KG1 (cell line): Measurements from ENCODE around the gene FAIM2.
"Not testable (repeated sequence)": the region's sequence is repeated elsewhere in the genome, so short reads cannot be mapped to it uniquely, and the experiment has no call there.

Experiments used
- DNase-seq: peaks from one replicate; lab custom pipeline; 2025; lab: John Stamatoyannopoulos, UW

The FAIM2 gene

GRCh38 chr12:49863946-49864797 lies 39.5 kb downstream of the FAIM2 start:
- DNase-seq, result no peak

DNA sequence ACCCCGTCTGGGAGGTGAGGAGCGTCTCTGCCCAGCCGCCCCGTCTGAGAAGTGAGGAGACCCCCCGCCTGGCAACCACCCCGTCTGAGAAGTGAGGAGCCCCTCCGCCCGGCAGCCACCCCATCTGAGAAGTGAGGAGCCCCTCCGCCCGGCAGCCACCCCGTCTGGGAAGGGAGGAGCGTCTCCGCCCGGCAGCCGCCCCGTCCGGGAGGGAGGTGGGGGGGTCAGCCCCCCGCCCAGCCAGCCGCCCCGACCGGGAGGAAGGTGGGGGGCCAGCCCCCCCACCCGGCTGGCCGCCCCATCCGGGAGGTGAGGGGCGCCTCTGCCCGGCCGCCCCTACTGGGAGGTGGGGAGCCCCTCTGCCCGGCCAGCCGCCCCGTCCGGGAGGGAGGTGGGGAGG lies 42.8 kb downstream of the FAIM2 start:
- DNase-seq, result not testable (repeated sequence)

DNA sequence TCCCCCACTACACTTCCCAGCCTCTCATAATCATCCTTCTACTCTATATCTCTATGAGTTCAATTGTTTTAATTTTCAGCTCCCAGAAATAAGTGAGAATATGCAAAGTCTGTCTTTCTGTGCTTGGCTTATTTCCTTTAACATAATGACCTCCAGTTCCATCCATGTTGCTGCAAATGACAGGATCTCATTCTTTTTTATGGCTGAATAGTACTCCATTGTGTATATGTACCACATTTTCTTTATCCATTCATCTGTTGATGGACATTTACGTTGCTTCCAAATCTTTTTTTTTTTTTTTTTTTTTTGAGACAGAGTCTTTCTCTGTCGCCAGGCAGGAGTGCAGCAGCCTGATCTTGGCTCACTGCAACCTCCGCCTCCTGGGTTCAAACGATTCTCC lies 47.8 kb downstream of the FAIM2 start:
- DNase-seq, result not testable (repeated sequence)

DNA sequence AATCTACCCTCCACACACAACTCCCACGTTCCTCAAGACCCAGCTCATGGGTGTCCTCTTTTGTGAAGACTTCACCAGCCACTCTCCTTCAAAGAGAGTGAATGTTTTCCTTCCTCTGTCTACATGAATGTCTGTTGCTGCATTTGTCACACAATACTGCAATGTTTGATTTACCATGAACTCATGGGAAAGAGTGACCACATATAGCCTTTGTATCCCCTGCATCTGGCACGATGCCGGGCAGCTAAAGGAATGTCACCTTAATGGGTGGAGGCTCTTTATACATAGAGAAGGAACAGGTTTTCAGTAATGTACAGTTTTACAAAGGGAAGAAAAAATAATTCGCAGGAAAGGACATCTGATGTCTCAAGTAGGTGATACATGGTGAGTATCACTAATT lies 48.7 kb downstream of the FAIM2 start:
- DNase-seq, result no peak

DNA sequence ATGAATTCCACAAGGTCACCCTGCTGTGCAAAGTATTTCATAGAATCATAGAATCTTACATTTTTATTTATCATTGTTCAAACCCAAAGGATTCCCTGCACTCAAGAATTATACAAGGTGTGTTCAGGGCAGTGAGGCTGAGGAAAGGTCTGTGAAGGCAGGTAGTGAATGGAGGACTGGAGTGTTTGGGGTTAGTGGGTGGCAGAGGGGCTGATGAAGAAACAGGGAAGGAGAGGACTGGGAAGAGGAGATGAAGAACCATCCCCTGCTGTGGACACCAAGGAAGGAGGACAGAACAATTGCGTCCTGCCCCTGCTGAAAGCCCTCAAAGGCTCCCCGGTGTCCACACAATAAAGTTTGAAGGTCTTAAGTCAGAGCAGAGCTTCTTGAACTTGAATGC lies 50.0 kb downstream of the FAIM2 start:
- no peak for DNase-seq

DNA sequence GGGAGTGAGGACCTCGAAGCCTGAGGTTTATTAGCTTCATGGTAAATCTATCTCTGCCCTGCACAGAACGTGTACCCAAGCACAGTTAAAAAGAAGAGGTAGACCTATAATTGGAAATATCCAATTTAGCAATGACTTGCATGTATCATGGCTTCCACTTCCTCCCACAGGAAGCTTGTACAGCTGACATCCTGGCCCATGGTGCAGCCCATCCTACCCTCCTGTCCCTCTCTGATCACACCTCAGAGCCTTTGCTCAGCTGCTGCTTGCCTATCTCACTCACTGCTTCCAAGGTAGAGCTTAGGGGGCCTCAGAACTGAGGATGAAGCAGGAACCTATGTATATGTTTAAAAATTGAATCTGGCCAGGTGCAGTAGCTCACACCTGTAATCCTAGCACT lies 56.5 kb downstream of the FAIM2 start:
- no peak for DNase-seq

- DNase-seq, result no peak
Measured at GRCh38 chr12:49846032-49846431, 57.7 kb downstream of the FAIM2 start.

GRCh38 chr12:49843876-49844437 lies 59.7 kb downstream of the FAIM2 start:
- no peak for DNase-seq

DNA sequence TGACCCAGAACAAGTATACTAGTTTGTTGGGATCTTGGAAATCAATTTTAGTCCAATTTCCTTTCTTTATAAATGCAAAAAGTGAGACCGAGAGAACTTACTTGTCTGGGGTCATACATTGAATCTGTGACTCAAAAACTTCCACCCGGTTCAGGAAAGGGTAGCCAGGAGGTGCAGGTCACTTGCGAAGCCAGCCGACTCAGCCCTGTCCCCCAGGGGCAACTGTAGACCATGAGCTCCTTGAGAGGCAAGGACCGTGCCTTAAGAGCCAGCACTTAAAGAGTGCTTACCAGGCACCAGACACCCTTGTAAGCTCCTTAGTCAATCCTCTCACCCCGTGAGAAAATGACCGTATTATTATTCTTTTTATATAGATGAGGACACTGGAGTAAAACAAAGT lies 60.3 kb downstream of the FAIM2 start:
- no peak for DNase-seq

DNA sequence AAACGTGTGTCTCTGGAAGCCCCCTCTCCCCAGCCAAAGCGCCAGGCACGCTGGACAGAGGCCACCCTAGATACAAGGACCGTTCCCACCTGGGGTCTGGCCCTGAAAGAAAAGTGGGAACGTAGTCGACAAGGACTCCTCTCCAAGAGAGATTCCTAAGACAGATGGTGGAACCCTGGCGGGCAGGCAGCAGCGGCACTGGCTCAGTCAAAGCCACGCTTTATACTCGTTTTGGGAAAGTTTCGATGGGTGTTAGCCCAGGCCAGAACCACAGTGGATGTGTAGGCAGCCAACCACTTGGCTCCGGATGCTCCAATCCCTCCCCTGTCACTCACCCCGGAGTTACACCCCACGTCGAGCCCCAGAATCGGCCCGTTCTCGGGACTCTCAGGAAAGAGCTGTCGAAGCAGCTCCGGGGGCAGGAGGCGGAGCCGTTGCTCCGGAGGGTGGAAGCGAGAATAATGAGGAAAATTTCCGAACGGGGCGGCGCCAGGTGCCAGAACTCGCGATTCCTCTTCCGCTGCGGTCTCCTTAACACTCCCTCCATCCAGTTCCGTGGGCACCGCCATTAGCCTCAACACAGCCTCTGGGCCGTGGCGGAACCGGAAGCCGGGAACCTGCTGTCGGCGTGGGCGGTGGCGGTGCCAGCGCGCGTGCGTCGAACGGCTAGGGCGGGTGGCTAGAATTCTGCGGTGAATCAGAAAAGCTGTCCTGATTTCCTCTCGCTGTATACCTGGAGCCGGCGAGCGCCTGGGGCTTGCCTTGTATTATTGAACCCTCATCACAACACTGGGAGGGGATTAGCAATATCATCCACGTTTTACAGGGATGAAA lies 61.0 kb downstream of the FAIM2 start, which contains the start of gene BCDIN3D:
TSS of gene BCDIN3D (minus strand) at position 588 of the 834 bp plus-strand sequence. CDS start at position 569, 19 bp downstream.
- DNase-seq, result peak; percentile 71

DNA sequence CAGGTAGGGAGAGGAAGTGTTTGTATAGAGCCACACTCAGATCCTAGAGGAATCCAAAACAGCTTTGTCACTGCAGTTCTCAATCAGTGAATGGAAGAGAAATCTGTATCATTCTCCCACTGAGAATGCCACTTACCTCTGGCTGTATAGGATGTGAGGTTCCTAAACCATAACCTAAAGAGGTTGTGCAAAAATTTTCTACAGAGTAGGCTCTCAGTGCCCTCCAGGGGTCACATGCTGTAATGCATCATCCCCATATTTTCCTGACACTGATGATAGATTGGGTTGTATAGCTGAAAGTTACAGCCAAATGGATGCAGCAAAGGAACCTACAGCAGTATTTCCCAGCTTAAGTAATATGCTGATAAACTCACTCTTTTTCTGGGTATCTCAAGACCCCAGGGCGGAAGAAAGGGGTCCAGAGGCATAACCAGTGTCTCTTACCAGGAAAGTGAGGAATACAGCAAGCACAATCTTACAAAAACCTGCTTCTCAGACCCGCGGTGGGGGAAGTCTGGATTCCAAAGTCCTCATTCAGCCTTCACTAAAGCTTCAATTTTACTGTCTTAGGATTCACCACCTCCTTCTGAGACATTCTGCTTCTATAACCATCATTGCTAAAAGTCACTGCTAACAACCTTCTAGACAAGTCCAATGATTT lies 64.6 kb downstream of the FAIM2 start:
- peak; percentile 14 for DNase-seq

GRCh38 chr12:49832836-49833421 lies 70.8 kb downstream of the FAIM2 start:
- DNase-seq, result no peak

GRCh38 chr12:49831717-49832116 lies 72.0 kb downstream of the FAIM2 start:
- DNase-seq, result no peak

DNA sequence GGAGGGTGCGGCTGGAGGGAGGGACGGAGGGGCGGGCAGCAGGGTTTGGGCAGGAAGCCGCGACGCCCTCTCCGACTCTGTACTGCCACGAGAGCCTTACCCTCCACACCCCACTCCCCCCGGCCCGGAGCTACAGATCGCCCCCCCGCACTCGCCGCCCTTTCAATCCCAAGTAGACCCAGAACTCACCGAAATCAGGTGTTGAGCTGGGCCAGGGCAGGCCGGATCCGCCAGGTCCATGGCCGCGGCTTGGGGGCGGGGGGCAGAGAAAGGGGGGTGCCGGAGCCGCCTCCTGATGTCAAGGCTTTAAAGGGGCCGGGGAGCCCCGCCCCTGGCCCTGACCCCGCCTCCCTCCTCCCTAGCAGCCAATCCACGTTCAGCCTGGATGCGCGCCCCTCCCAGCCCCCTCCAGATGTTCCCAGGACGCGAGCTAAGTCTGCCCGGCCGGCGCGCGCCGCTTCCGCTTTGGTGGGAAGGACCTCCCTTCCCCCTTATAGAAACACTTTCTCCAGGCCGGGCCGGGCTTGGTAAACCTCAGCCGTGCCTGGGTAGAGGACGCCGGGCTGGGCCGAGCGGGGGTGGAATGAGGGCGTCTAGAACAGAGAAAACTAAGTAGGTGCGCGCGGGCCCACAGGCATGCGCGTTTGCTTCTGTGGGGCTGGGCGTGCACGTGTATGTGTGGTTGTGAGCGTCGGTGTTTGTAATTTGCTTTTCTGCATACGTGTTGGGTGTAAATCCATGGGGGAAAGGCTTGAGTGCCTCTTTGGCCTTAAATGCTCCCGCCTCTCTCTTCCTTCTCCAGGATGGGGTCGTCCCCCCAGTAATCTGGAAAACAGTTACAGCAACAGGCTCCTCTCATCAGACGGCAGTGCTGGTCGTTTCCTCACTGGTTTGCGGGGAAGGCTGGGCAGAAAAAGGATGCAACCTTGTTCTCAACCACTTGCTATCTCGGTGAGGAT lies 75.3 kb downstream of the FAIM2 start, which contains the start of gene NCKAP5L:
TSS of gene NCKAP5L (minus strand) at position 281 of the 959 bp plus-strand sequence. CDS start 24,369 bp downstream, outside the sequence.
- peak; percentile 88 for DNase-seq

DNA sequence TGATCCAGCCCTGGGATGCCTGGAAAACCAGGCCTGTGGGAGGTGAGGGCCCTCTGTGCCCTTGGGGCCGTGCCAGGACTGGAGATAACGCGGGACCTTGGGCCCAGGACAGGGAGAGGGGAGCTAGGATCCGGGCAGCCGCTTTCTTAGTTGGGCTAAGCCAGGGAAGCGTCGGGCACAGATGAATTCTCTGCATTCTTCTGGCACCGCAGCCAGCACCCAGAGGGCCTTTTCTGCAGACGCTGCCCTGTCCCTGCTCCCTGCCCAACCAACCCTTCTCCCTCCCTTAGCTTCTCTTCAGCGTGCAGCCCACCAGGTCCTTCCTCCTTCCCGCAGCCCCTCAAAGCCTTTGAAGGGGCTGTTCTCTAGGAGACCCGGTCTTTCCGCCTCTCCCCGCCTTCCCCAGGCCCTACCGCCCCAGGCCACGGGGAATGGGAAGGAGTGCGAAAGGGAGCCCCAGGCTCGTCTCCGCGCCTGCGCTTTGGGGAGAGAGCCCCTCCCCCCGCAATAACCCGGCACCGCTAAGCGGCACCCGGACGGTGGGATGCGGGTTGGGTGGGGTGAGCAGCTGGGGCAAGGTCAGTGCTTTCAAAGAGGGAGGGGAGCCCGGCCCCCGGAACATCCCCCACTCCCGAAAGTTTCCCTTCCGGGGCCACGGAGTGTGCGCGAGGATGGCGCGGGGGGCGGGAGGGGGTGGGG lies 76.2 kb downstream of the FAIM2 start:
- no peak for DNase-seq

DNA sequence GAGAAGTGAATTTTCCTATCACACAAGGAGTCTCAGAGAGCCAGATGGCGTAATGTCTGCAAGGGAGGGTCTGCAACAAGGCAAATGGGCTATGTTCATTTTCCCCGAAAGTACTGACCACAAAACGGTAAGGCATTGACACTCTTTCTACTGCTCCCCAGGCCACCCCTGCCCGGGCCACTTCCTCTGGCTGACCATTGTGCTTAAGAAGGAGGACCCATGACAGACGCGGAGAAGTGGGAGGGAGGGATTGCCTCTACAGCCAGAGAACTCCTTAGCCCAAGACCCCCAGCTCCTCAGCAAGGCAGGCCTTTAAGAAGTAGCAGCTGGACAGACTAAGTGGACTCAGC lies 76.7 kb downstream of the FAIM2 start:
- no peak for DNase-seq

- DNase-seq, result no peak
Measured at GRCh38 chr12:49825971-49826421, 77.7 kb downstream of the FAIM2 start.

DNA sequence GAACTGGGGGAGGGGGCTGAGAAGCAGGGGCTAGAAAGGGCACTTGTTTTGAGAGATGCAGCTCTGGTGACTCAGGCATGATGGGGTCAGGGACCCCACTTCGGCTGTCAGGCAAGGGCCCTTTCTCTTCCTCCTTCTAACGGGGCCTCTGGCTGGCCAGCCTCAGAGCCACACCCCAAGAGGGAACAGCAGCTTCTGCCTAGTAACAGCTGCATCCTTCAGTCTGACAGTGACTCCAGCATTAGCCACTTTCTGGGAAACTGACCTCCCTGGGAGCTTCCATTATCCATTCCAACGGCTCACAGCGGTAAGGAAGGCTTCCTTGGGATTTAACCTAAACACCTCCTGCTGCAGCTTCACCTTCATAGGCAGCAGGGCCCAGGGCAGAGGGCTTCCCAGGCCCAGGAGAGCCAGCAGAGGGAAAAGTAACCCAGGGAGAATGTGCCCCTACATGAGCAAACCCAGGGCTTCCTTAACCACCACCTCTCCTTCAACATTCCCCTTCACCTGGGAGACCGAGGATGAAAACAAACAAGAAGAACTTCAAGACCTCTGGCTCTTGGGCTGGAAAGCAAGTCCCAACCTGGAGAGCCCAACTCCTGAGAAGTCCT lies 78.2 kb downstream of the FAIM2 start:
- no peak for DNase-seq

DNA sequence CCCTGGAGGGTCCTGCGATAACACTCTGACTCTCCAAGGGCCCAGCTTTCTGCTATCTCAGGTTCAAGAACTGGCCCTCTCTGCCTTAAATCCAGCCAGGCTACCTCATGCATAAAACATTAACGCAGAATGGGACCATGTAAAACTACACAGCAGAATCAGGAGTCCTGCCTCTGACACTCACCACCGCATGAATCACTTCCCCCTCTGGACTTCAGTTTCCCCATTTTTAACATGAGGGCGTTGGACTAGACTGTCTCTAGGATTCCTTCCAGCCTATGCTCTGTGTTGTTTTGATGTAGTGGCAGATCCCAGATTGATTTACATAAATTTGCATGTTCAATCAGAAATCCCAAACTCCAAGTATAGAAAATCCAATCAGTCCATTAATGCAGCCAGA lies 78.8 kb downstream of the FAIM2 start:
- peak; percentile 53 for DNase-seq
